Activated T-helper 1 cell treated with anti-CD3 and anti-CD28 coated beads, Interleukin-12 subunit alpha, Interleukin-12 subunit beta, Interleukin-2, Interleukin-4 antibody, amounts not matched to agents 30 ng/mL and 10 ng/mL and 1 ng/mL, durations not matched to agents 14 hours and 24 hours and 36 hours (primary cell): ENCODE measurements around the gene PGAM5. TPM values are rescaled to one million over a fixed set of nuclear protein-coding genes. Genes with fewer than 3 reads are reported as not detected.
A peak's percentile ranks its signal among the peaks of the same experiment; 100 is the strongest.

ENCODE experiments used
- DNase-seq: peaks from one replicate; pipeline ENCODE4 v3.0.0; 2021; ENCODE audit warnings: low spot score
- H3K27ac Mint-ChIP-seq: one replicate; pipeline ENCODE4 v1.8.0; 2021; ENCODE audit warnings: mild to moderate bottlenecking, mixed read lengths
- H3K27me3 Mint-ChIP-seq: one replicate; pipeline ENCODE4 v1.8.0; 2022; ENCODE audit warnings: mild to moderate bottlenecking, moderate library complexity, mixed read lengths; ENCODE audit not compliant: insufficient read depth
- H3K36me3 Mint-ChIP-seq: one replicate; pipeline ENCODE4 v1.8.0; 2021; ENCODE audit warnings: low read depth, mixed read lengths
- H3K4me1 Mint-ChIP-seq: one replicate; pipeline ENCODE4 v1.8.0; 2021; ENCODE audit warnings: low read depth, mixed read lengths
- H3K4me3 Mint-ChIP-seq: one replicate; pipeline ENCODE4 v1.8.0; 2021; ENCODE audit warnings: mild to moderate bottlenecking, moderate library complexity, mixed read lengths
- H3K9me3 Mint-ChIP-seq: one replicate; pipeline ENCODE4 v1.8.0; 2021; ENCODE audit warnings: mixed read lengths
- intact Hi-C: fragments of 100-400 bp; cut with micrococcal nuclease; formaldehyde crosslinking; loops from one replicate; pipeline ENCODE4 v1.15.1; 2024
- total RNA-seq: library from RNA; stranded (reverse); gene quantifications from 2 replicates; pipeline ENCODE4 v1.2.3, GENCODE V29; 2022

PGAM5 gene
- total RNA-seq = 107 and 111 TPM in 2 replicates

DNA sequence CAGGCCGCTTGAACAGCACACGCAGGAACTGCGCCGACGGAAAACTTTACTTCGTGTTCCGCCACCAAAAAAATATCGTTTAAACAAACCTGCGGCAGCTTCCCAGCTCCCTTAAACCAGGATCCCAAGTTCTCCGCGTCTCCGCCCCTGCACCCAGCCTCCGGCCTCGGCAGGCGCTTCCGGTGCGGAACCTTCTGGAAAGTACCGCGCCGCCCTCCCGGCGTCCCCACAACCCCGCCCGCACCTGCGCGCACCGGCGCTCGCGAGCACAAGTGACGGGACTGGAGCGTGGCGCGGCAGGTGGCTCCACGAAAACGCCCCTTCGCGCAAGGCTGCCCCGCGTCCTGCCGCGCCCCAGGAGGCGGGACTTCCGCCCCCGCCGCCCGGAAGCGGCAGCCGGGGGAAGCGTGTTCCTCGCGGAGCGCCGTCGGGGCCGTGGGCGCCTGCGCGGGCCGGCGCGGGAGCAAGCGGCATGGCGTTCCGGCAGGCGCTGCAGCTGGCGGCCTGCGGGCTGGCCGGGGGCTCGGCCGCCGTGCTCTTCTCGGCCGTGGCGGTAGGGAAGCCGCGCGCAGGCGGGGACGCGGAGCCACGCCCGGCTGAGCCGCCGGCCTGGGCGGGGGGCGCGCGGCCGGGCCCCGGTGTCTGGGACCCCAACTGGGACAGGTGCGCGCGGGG, at the start of gene PGAM5:
PGAM5 (plus strand) TSS at position 438 of the 675 bp plus-strand sequence; CDS start at position 473, 35 bp downstream.
- peak; percentile 94 for DNase-seq
- Mint-ChIP-seq H3K4me3 (peak within 1 kb of the TSS; percentile 92), H3K36me3 (peaks cover 14% of the 10 kb centered on the region)

DNA sequence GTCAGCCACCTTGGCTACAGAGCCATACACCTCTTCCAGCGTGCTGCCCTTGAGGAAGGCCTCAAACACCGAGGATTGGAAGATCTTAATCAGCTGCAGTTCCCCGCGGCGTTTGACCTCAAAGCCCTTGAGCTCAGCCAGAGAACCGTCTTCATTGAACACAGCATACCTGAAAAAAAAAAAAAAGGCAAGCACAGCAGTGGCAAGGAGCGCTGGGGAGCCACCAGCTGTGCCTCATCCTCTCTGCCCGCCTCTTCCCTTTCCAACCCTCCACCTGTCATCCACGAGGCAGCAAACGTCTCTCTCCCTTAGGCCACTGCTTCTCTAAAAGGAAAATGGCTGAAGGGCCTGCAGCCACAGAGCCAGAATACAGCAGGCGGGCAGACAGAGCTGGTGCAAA, 49.6 kb upstream of the PGAM5 start:
- Mint-ChIP-seq H3K36me3 (peaks cover 63% of the 10 kb centered on the region), H3K4me3 (no peak overlapping the region), H3K4me1 (peaks cover 36% of the 10 kb centered on the region), H3K27ac (no peak overlapping the region), H3K27me3 (no peaks in the 10 kb centered on the region), H3K9me3 (no peaks in the 10 kb centered on the region)
- intact Hi-C loops = no loop called here
- DNase-seq = no peak

More for the DNA sequence above, at the start of gene PGAM5:
- H3K27me3 Mint-ChIP-seq = no peaks in the 10 kb centered on the region
- intact Hi-C loops = loop anchor here (1.0 kb wide), 4 partner anchors 23 to 177 kb away; partner anchors contain the start of genes CHFR, GOLGA3, POLE and PXMP2
- no peaks in the 10 kb centered on the region for H3K9me3 Mint-ChIP-seq
- H3K4me1 Mint-ChIP-seq = peaks cover 15% of the 10 kb centered on the region
- H3K27ac Mint-ChIP-seq = peak within 1 kb of the TSS; percentile 96

DNA sequence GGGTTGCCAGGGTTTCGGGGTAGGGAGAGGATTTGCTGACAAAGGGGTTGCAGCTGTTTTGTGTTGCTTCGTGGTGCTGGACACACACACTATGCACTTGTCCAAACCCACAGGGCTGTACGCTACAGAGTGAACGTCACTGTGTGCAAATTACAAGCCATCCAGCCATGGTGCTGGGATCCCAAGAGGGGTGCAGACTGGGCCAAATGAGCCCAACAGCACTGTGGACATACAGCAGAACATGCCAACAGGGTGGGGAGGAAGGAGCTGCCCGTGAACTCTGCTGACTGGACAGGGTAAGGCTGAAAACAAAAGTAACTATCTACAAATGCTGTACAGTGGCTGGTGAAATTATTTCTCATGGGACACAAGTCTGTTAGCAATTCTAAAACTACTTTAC, 48.7 kb upstream of the PGAM5 start:
- Mint-ChIP-seq H3K4me1 (peaks cover 36% of the 10 kb centered on the region), H3K27ac (no peak overlapping the region), H3K9me3 (no peaks in the 10 kb centered on the region), H3K27me3 (no peaks in the 10 kb centered on the region), H3K4me3 (no peak overlapping the region), H3K36me3 (peaks cover 67% of the 10 kb centered on the region)
- no peak for DNase-seq
- intact Hi-C loops = no loop called here

DNA sequence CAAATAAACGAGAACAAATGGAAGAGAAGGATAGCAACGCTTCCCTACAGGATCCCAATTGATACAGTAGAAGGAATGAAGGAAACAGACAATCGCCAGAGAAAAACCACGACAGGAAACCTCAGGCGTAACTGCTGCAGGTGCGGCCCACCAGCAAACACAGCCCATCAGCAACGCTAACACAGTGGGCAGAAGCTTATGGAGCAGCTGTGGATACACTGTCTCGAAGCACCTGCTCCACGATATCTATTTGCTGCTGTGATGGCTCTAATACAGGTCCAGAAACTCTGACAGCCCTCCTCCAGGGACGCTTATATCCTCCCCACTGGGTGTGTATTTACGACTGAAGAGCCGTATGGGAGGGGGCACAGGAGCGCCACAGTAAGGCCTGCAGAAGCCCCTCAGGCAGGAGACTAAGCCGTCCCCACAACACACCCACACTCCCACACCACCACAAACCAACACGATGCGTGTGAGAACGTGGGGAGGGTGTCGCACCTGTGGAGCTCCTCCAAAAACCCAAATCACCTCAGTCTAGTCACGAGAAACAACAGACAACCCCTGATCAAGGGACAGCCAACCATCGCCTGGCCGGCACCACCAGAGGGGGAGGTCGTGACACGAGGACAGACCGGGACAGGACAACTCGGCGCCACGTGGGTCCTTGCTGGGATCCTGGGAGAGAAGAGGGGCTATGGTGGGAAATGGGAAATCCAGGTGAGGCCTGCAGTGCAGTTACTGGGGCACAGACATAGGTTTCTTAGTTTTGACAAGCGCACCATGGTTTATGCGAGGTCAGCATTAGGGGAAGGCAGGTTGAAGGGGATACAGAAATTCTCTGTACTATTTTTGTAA, 47.5 kb upstream of the PGAM5 start:
- Mint-ChIP-seq H3K4me3 (no peak overlapping the region), H3K27me3 (no peaks in the 10 kb centered on the region), H3K27ac (no peak overlapping the region), H3K9me3 (no peaks in the 10 kb centered on the region), H3K36me3 (peaks cover 65% of the 10 kb centered on the region), H3K4me1 (peaks cover 36% of the 10 kb centered on the region)
- DNase-seq = no peak
- intact Hi-C loops = no loop called here

DNA sequence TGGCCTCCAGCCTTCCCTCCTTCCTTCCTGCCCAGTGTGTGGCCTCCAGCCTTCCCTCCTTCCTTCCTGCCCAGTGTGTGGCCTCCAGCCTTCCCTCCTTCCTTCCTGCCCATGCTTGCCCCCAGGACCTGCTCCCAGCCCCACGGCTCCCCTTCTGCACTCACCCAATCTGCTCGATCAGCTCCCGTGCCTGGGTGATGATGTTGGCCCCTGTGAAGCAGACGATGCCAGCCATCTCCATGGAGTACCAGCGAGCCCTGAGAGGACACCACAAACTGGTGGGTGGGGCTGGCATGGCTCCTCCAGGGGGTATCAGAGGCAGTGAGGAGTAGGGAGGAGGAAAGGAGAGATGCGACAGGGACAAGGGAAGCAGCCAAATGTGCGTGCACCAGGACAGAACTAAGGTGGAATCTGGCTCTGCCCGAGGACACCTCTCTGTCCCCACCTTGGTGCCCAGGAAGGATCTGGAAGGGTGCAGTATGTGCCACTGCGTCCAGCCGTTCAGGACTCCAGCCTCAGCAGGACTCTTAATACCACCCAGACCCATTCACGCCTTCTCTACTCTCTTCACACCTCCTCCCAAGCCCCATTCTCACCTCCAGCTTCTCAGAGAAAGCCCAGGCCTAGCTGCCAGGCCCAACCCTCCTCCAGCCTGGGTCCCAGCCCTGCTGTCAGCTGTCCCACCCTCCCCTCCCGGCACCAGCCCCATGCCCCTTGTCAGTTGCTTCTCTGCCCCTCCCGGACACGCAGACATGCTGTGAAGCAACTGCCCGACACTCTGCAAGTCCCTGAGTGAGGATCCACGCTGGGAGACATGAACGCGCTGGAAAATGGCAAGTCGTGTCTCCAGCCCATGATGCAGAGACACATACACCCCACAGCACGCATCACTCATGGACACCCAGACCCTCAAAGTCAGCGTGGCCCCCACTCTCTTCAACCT, 46.2 kb upstream of the PGAM5 start:
- DNase-seq = no peak
- Mint-ChIP-seq H3K27ac (peak overlapping the region; percentile 45), H3K36me3 (peaks cover 70% of the 10 kb centered on the region), H3K27me3 (no peaks in the 10 kb centered on the region), H3K4me1 (peaks cover 36% of the 10 kb centered on the region), H3K9me3 (no peaks in the 10 kb centered on the region), H3K4me3 (no peak overlapping the region)
- intact Hi-C loops = no loop called here

DNA sequence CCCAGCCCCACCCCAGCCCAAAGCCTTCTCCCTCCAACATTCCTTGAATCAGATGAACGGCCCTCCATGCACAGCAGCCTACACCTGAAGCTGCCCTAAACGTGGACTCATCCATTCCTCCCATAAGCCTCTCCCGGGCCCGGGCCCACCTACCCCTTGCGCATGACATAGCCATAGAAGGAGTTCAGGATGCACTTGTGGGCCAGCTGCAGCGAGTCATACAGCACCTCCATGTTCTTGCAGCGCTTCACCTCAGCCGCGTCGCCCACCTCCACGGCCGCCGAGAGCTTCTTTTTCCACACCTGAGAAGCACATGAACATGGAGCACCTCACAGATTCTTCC, 45.5 kb upstream of the PGAM5 start:
- Mint-ChIP-seq H3K4me1 (peaks cover 30% of the 10 kb centered on the region), H3K27ac (peak overlapping the region; percentile 62), H3K36me3 (peaks cover 68% of the 10 kb centered on the region), H3K9me3 (no peaks in the 10 kb centered on the region), H3K4me3 (no peak overlapping the region), H3K27me3 (no peaks in the 10 kb centered on the region)
- no peak for DNase-seq
- intact Hi-C loops = no loop called here

DNA sequence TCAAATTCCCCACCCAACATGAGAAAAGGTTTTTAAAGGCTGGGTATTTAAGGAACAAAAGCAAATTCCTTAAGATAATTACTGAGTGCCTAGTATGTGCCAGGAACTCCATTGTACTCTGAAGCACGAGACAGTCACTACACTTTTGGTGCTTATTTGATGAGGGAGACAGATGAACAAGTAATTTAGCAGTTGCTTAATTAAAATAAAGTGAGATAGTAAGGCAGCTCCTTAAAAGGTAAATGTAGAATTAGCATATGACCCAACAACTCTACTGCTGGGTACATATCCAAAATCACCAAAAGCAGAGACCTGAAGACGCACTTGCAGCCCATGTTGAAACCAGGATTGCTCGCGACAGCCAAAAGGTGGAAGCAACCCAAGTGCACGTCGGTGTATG, 44.8 kb upstream of the PGAM5 start:
- intact Hi-C loops = no loop called here
- no peak for DNase-seq
- Mint-ChIP-seq H3K4me3 (no peak overlapping the region), H3K4me1 (peaks cover 25% of the 10 kb centered on the region), H3K27ac (peak overlapping the region; percentile 62), H3K27me3 (no peaks in the 10 kb centered on the region), H3K9me3 (no peaks in the 10 kb centered on the region), H3K36me3 (peaks cover 68% of the 10 kb centered on the region)

DNA sequence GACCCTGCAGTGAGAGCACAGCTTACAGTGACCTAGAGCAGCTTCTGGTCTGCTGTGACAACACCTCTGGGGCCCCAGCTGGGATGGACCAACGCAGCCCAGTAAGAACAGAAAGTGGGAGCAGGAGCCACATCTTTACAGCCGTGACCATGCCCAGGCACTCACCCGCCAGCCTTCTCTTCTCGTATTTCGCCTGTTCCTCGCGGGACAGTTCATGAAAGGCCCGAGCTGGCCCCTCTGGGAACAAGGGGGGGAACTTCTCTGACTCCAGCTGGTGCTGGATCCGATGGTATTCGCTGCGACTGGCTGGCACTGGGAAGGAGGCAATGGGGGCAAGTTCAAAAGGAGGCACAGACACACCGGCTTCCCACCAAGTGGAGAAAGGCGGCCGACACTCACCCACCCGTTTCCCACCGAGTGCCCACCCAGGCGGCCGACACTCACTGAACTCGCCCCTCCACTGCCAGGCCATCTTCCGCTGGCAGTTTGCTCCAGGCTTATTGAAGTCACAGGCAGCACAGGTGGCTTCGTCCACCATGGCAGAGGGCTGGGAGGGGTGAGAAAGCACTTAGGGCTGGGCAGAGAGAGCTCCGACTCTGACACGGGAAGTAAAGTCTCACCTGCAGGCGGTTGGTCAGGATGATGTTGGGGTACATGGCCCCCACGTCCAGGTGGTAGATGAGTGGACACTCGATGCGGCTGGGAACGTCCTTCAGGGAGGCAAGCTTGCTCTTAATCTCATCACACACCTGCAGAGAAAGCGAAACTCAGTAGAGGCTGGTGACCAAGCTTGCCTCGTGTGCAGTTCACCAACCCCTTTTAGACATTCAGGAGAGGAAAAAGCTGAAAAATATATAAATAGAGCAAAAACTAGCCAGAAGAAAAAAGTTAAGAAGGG, 42.2 kb upstream of the PGAM5 start:
- Mint-ChIP-seq H3K27ac (no peak overlapping the region), H3K4me3 (no peak overlapping the region), H3K4me1 (peaks cover 6% of the 10 kb centered on the region), H3K27me3 (no peaks in the 10 kb centered on the region), H3K36me3 (peaks cover 53% of the 10 kb centered on the region), H3K9me3 (no peaks in the 10 kb centered on the region)
- no peak for DNase-seq
- intact Hi-C loops = no loop called here

DNA sequence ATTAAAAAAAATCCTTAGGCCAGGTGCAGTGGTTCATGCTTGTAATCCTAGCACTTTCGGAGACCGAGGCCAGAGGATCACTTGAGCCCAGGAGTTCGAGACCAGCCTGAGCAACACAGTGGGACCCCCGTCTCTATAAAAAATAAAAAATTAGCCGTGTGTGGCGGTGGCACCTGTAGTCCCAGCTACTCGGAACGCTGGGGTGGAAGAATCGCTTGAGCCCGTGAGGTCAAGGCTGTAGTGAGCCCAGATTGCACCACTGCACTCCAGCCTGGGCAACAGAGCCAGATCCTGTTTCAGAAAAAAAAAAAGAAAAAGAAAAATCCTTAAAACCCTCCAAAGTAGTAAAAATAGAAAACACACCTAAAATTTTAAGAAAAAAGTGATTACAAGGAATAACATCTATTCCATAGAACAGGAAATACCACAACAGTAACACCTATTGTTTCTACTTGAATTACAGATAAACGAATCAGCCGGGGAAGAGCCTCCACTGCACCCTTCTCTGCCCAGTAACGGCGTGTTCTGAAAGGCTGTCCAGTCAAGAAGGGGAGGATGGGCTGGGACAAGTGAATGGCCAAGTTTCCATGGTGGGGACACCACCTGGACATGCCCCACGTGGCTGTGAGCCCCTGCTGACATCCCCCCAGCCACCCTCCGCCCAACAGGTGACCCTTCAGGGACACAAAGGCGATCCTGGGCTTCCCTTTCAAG, 41.3 kb upstream of the PGAM5 start:
- Mint-ChIP-seq H3K27me3 (no peaks in the 10 kb centered on the region), H3K36me3 (peaks cover 52% of the 10 kb centered on the region)

DNA sequence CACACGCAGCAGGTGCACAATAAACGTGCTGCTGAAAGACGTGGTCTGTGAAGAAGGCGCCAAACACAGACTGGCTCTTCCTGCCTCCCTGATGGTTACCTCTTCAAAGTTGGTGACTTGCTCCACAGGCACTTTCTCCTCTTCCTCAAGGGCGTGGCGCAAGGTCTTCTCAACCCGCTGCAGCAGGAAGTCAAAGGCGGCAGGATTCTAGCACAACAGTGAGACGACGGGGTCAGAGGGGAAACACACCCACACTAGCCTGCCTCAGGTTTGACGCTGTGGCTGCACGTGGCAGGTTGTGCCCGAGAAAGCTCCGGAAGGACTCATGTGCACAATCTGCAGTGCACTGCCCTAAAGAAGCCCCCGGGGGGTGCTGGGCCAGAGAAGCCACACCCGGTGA, 38.5 kb upstream of the PGAM5 start:
- intact Hi-C loops = no loop called here
- DNase-seq = no peak
- H3K27ac Mint-ChIP-seq = no peak overlapping the region
- peaks cover 5% of the 10 kb centered on the region for H3K4me1 Mint-ChIP-seq
- H3K4me3 Mint-ChIP-seq = no peak overlapping the region
- H3K27me3 Mint-ChIP-seq = no peaks in the 10 kb centered on the region
- H3K36me3 Mint-ChIP-seq = peaks cover 48% of the 10 kb centered on the region
- H3K9me3 Mint-ChIP-seq = no peaks in the 10 kb centered on the region

More for the DNA sequence above, 41.3 kb upstream of the PGAM5 start:
- Mint-ChIP-seq H3K9me3 (no peaks in the 10 kb centered on the region), H3K27ac (no peak overlapping the region), H3K4me1 (peaks cover 5% of the 10 kb centered on the region), H3K4me3 (no peak overlapping the region)
- intact Hi-C loops = no loop called here
- no peak for DNase-seq

DNA sequence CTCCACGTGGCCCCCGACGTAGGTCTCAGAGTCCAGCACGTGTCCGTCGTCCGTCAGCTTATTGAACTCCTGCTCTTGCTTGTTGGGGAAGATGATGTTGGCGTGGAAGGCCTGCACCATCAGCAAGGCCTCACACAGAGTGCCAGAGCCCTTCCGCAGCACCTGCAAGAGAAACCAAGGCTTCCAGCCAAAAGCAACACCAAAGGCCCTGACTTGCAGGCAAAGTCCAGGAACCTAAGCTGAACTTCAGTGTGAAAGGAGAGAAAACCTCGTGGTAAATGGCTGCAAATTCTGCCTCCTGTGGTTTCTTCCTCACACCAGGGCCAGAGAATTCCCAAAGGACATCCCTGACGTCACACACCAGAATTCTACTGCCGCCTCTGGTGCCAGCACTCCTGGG, 38.0 kb upstream of the PGAM5 start:
- peaks cover 5% of the 10 kb centered on the region for H3K4me1 Mint-ChIP-seq
- intact Hi-C loops = no loop called here
- H3K27ac Mint-ChIP-seq = no peak overlapping the region
- no peak overlapping the region for H3K4me3 Mint-ChIP-seq
- H3K9me3 Mint-ChIP-seq = no peaks in the 10 kb centered on the region
- no peaks in the 10 kb centered on the region for H3K27me3 Mint-ChIP-seq
- peaks cover 49% of the 10 kb centered on the region for H3K36me3 Mint-ChIP-seq
- no peak for DNase-seq
